Activated T-cell treated with anti-CD3 and anti-CD28 coated beads, Interleukin-2, amount 50 U/mL, for 48 hours (primary cell): Measurements from ENCODE around the gene NAGPA.

Source experiments
- DNase-seq, 2 experiments: peaks; one replicate each; pipeline ENCODE4 v3.0.0-alpha.2; 2020

Gene NAGPA

DNA sequence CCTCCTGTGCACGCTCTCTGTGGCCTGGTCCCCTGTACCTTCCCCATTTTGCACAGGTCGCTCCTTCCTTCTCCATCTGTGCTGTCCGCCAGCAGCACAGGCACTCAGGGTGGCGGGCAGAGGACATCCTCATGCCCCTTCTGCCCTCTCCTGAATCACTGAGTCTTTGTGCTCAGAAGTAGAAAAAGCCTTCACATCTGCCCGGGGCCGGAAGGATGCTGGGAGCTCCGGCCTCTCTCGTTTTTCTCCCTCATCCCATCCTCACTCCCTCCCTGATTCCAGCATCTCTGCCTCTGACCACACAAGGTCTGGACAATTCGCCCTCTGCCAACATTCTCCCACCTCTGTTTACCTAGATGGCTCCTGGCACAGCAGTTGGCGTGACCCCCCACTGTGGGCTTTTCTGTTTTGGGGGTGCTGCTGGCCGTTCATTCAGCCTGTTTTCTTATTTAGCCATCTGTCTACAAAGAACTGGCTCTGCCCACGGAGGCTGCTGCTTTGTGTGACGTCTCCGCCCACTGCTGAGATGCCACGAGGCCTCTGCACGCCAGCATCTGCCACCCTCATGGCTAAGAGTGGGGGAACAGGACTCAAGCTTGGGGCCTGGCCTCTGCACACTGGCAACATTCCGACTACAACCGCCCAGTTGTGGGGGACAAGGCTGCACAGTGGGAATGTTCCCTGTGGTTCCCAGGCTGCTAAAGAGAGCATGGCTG lies 38.9 kb downstream of the NAGPA start:
- DNase-seq: no peak

DNA sequence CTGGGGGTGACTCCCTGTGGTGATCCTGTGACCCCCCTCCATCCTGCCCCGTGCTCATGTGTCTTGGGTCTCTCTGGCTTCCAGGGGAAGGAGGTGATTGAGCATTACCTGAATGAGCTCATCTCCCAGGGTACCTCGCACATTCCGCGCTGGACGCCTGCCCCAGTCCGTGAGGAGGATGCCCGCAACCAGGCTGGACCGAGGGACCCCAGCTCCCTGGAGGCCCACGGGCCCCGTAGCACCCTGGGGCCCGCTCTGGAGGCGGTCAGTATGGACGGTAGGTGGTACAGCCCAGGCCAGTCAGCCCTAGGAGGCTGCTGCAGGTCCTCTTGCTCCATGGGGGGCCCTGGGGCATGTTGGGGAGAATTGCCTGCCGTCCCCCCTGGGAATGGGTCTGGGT lies 42.0 kb downstream of the NAGPA start:
- no peak for DNase-seq

DNA sequence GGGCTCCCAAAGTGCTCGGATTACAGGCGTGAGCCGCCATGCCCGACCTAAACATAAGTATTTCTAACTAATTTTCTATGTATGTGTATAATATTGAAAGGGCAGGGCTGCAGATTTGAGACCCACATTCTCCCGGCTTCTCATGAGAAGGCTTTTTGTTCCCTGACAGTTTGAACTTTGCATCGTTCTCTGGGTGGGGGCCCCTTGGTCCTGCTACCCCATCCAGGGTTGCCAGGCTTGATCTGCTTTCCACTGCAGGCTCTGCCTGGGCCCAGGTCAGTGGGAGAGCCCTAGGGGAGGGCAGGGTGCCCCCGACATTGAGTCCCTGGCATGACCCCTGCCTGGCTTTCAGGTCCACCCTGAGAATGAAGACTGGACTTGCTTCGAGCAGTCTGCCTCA lies 43.3 kb downstream of the NAGPA start:
- no peak for DNase-seq

DNA sequence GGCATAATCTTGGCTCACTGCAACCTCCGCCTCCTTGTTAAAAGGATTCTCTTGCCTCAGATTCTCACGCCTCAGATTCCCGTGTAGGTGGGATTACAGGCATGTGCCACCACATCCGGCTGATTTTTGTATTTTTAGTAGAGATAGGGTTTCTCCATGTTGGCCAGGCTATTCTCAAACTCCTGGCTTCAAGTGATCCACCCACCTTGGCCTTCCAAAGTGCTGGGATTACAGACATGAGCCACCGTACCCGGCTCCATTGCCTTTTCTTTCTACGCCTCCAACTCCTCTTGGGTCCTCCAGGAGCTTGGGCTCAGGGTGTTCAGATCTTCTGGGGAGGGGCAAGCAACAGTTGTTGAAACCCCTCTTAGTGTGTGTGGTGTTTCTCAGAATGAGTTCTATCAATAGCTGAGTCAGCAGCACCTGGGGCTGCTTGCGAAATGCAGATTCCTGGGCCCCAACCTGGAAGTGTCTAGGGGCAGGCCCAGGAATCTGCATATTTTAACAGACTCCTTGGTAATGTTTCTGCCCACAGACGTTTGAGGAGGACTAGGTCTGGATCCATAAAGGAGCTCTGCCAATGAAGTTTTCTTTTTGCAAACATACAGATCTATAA lies 44.2 kb downstream of the NAGPA start:
- DNase-seq: no peak

DNA sequence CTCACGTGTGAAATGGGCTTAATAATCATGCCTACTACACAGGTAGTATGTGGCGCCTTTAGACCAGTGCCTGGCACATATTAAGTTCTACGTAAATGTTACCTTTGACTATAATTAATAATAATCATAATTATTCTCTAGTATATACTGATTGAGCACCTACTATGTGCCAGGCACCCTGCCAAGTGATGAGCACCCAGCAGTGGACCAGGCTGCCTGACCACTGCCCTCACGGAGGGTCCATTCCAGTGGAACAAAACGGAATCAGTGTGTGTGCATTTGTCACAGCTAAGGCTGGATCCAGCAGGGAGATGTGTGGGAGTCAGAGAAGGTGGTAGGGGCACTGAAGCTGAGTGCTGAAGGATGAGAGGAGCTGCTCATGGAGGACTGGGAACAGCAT lies 45.1 kb downstream of the NAGPA start:
- DNase-seq: no peak

DNA sequence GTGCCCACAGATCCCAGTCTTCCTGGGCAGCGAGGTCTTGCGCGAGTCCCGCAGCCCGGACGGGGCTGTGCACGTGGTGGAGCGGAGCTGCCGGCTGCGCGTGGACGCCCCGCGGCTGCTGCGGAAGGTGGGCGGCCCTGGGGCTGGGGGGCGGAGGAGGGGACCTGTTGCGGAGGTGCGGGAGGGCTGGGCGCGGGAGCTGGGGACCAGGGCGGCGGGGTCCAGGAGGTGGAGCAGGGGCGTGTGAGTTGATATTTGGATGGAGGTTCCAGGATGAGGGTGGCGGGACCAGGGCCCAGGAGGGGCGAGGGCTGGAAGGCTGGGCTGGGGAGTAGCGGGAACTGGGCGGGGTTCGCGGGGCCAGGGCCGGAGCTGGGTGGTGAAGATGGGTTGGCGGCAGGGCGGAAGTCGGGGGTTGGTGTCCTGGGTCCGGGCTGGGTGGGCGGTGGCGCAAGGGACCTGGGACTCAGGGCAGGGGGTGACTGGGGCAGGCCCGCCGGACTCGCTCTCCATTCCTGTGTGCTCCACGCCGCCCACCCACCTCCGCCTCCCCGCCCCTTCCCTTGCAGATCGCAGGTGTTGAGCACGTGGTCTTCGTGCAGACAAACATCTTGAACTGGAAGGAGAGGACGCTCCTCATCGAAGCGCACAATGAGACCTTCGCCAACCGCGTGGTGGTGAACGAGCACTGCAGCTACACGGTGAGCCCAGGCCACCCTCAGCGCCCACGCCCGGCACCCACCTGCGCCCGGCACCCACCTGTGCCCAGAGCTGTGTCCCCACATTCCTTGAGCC lies 46.0 kb downstream of the NAGPA start:
- DNase-seq: no peak

DNA sequence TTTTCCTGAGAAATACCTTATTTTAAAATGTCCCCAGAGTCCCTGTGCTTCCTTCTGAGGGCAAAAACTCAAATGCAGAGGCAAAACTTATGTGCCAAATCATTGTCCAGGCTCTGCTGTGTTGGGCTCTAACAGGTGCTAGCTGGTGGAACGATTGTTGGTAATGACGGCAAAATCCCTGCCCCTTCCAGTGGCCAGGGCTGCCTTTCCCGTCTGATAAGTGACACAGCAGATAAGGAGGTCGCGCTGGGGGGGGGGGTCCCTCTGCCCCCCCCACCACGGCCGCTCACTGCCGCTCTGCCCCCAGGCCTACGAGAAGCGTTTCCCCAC lies 46.5 kb downstream of the NAGPA start:
- DNase-seq: no peak

DNA sequence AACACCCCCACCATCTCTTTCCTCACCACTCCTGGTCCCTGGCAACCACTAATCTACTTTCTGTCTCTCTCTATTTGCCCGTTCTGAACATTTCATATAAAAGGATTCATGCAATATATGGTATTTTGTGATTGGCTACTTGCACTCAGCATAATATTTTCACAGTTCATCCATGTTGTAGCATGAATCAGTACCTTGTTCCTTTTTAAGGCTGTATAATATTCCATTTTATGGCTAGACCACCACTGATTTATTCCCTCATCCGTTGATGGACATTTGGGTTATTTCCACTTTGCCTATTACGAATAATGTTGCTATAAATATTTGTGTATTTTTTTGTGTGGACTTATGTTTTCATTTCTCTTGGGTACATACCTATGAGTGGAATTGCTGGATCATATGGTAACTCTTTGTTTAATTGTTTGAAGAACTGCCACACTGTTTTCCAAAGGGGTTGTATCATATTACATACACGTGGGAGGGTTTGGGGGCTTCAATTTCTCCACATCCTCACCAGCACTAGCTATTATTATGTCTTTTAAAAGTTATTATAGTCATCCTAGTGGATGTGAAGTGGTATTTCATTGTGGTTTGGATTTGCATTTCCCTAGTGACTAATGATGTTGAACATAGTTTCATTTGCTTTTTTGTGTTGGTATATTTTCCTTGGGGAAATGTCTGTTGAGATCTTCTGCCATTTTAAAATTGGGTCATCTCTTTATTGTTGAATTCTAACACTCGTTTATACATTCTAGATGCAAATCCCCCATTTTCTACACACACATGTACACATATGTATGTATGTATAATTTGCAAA lies 49.4 kb downstream of the NAGPA start:
- DNase-seq: no peak

DNA sequence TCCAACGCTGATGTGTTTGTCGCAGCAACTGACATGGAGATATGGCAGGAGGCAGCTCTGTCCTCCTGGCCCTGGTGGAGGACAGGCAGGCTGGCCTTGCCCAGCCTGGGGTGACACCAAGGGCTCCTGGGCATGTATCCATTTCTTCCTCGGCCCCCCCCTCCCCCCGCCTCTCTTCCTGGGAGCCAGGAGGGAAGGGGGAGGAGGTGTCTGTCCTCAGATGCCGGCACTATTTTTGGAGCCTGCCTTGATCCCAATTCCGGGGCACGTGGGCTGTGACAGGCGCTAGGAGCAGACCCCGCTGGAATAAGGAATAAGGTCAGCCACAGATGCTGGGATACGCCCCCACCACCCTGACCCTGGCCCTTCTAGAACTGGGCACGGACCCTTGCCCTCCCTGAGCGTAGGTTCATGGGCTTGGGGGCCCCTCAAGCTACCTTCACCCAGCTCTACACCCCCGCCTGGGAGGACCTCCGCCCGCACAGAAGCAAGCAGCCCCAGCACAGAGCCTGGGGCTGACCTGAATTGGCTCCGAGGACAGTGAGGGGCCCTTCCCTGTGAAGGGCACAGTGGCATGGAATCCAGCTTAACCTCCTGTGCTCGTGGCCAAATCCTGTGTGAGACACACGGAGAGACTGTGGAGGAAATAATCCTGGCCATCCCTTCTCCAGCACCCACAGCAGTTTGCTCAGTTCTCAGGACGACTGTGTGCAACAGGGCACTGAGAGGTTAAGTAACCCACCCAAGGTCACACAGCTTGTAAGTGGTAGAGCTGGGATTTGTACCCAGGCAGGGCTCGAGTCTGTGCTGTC lies 51.5 kb downstream of the NAGPA start:
- DNase-seq: no peak

DNA sequence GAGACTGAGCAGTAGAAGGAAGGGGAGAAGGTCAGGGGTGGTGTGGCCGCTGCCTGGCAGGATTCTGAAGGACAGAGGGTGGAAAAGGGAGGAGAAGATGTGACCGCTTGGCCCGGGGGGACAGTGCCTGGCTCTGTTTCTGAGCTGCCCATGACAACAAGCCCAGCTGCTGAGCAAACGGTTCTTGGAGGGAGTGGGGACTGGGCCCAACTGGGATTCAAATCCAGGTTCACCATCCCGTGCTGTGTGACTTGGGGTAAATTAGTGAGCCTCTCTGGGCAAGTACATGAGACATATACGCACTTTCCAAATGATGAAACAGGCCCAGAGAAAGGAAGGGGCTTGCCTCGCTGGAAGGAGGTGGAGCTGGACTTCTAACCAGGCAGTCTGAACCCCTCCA lies 52.3 kb downstream of the NAGPA start:
- DNase-seq: no peak

DNA sequence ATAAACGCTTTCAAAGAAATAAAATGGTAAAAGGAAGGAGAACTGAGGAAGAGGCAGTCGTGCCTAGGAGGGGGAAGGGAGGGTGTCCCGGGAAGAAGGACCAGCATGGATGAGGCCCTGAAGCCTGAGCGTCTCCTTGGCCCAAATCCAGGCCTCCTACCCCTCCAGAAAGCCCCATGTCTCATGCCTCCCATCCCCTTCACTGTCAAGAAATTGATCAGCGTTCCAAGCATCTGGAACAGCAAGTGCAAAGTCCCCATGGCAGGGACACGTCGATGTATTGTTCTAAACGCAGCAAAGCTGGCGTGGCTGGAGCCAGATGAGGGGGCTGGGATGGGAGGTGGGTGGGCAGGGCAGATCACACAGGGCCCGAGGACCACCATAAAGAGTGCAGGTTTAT lies 53.0 kb downstream of the NAGPA start:
- DNase-seq: no peak

DNA sequence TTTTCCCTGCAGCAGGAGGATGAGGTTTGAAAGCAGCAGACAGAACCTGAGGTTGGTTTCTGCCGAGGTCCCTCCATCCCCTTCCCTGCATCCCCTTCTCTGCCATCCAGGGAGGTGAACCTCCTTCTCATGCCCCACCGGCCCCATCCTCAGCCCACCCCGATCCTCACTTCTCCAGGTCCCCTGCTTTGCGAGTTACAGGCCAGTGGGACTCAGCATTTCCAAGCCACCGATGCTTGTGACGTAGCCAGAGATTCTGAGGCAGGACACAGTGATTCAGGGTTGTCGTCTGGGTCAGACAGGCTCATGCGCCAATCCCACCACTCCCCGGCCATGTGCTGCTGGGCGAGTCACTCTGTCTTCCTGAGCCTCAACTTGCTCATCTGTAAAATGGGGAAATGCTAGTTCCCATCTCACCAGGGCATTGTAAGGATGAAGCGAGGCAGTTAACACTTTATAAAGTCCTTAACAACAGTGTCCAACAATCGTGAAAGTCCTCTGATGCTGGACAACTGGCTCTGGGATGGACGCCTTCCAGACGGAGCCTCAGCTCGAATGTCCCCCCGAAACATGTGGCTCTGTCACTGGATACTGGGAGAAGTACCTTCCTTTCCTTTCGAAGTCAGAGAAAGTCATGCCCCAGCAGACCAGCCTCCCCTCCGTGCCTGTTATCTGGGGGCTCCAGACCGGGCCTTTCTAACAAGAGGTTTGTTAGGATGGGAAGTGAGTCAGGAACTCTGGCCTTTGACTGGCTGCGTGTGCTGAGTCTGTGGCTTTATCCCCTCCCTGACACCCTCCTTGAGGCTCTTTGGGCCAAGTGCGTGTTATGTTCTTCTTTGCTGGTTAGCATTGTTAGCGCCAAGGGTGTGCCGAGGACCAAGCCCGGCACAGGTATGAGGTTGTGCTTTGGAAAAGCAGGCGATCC lies 53.7 kb downstream of the NAGPA start:
- DNase-seq: no peak

DNA sequence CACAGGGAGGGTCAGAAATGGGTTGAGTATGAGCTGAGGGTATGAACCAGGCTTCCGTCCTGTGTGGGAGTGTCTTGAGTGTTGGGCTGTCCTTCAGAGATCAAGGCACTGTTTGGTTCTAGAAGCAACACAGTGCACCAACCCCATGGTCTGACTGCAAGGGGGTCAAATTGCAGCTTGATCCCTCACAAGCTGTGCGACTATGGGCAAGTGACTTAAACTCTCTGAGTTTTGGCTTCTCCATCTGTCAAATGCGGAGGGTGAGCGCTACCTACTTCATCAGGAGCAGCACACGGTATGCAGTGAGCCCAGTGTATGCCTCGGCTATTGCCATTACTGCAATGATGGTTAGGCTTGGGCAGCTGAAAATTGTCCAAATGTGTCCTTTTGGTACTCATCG lies 54.6 kb downstream of the NAGPA start:
- DNase-seq: no peak

DNA sequence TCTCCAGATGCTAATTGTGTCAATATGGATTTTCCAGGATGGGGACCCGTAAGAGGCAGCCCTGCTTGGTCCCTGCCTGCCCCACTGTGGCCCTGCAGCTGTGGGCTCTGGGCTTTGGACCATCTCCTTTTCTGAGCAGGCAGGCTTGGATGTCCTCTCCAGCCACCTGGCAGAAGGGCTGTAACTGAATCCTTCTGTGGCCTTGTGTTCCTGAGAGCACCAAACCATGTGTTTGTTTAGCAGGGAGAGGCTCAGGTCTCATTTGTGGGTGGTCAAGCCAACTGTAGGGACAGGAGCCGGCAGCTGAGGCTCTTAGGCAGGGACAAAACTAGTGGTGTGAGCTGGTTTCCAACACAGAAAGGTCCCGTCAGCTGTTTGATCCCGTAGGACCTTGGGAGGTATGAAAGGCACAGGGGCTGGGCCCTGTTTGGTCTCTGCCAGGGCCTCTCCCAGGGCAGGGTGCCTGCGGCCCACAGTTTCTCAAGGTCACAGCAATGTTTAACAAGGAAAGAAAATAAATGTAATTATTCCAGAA lies 57.1 kb downstream of the NAGPA start:
- no peak for DNase-seq

DNA sequence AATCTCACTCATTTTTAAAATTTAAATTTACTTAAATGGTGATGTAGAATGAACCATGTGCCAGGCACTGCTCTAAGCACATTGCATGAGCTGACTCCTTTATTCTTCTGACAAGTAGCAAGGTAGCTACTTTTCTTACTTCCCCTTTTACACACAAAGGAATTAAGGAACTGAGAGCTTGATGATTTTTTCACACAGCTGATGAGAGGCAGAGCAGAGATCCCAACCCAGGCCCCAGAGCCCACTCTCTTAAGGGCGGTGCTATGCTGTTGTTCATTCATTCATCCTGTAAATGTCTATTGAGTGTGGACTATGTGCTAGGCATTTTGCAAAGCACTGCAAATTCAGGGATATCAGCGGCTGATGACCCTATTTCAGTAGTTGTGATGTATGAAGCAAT lies 57.7 kb downstream of the NAGPA start:
- no peak for DNase-seq
